Neuron (in vitro differentiated cells): ENCODE measurements around the gene KRT36.

Experiments
- H2AFZ ChIP-seq: one replicate; pipeline ENCODE4 v1.6.1; 2013; ENCODE audit warnings: low read depth, mild to moderate bottlenecking, inconsistent platforms, low read length, moderate library complexity
- H3K27me3 ChIP-seq: one replicate; pipeline ENCODE4 v1.6.1; 2013; ENCODE audit warnings: low read length; ENCODE audit not compliant: insufficient read depth
- H3K36me3 ChIP-seq: one replicate; pipeline ENCODE4 v1.6.1; 2013; ENCODE audit warnings: low read length; ENCODE audit not compliant: insufficient read depth
- H3K4me1 ChIP-seq: one replicate; pipeline ENCODE4 v1.6.1; 2013; ENCODE audit warnings: low read length; ENCODE audit not compliant: insufficient read depth
- H3K4me3 ChIP-seq: 2 replicates; pipeline ENCODE4 v1.5.1; 2013; ENCODE audit warnings: mild to moderate bottlenecking, low read length, moderate library complexity
- H3K9me3 ChIP-seq: one replicate; pipeline ENCODE4 v1.6.1; 2013; ENCODE audit warnings: low read length

The KRT36 gene

GRCh38 chr17:41489531-41489930 lies at the start of gene KRT36:
Gene KRT36, minus strand, starts transcription at chr17:41489910. Its CDS starts 46 bp downstream, at chr17:41489864.
- Histone ChIP-seq H3K36me3 (no peaks in the 10 kb centered on the region), H3K4me1 (no peaks in the 10 kb centered on the region)

DNA sequence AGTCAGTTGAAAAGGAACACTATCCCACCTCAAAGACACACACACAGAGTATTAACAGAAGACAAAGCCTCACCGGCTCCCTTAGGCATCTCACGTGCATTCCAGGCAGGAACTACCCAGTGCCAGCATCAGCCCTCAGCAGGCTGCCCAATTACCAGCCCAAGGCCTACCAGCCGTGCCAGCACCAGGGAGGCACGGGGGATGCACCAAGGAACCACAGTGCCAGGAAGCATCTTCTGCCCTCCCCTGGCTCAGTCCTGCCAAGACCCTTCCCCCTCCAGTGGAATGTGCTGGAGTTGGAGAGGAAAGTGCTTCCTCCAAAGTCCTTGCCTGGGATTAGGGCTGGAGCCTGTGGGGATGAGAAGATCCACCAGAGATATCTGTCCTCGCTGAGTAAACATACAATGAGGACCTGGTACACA lies 49.4 kb upstream of the KRT36 start:
- H3K4me1 ChIP-seq: no peaks in the 10 kb centered on the region
- no peak overlapping the region for H3K4me3 ChIP-seq
- H3K27me3 ChIP-seq: peaks cover 6% of the 10 kb centered on the region

More at GRCh38 chr17:41489531-41489930, at the start of gene KRT36:
- no peaks in the 10 kb centered on the region for H3K9me3 ChIP-seq
- H2AFZ ChIP-seq: no peak within 1 kb of the TSS
- no peak within 1 kb of the TSS for H3K4me3 ChIP-seq
- H3K27me3 ChIP-seq: peaks cover under 1% of the 10 kb centered on the region

DNA sequence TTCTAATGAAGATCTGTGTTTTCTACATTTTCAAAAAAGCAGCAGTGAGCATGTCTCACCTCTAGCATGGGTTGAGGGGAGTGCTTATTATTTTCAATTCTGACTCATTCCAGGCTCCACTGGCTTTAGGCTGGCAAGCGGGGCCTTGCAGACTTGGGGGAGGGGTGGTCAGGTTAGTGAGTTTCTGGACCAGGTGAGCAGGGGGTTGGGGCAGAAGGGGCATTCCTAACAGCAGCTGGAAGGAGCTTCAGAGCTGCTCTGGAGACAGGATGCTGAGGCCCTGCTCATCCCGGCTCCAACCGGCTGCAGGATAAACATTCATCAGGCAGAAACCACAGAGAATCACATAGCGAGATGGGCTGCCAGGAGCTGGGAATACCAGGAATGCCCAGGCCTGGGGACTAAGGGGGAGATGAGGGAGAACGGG lies 48.9 kb upstream of the KRT36 start:
- H3K36me3 ChIP-seq: no peaks in the 10 kb centered on the region
- H2AFZ ChIP-seq: no peak overlapping the region
- H3K9me3 ChIP-seq: no peaks in the 10 kb centered on the region
- no peaks in the 10 kb centered on the region for H3K4me1 ChIP-seq
- peaks cover 6% of the 10 kb centered on the region for H3K27me3 ChIP-seq
- H3K4me3 ChIP-seq: no peak overlapping the region

More for the DNA sequence above, 49.4 kb upstream of the KRT36 start:
- Histone ChIP-seq H3K9me3 (no peaks in the 10 kb centered on the region), H3K36me3 (no peaks in the 10 kb centered on the region), H2AFZ (no peak overlapping the region)

DNA sequence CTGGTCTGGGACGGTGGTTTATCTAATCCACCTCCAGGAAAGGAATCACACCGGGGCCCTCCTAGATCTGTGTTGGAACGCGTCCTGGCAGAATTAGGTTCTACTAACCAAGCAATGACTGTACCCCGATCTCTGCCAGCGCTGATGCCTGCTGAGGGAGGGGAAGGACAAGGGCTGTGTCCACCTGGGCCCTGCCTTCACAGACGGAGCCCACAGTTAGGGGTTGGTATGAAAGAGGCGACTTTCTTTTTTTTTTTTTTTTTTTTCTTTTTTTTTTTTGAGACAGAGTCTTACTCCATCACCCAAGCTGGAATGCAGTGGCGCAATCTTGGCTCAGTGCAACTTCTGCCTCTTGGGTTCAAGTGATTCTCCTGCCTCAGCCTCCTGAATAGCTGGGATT lies 48.3 kb upstream of the KRT36 start:
- Histone ChIP-seq H3K4me3 (no peak overlapping the region), H3K9me3 (no peaks in the 10 kb centered on the region), H3K4me1 (no peaks in the 10 kb centered on the region), H3K36me3 (no peaks in the 10 kb centered on the region), H2AFZ (no peak overlapping the region), H3K27me3 (peaks cover 6% of the 10 kb centered on the region)

- Histone ChIP-seq H3K36me3 (no peaks in the 10 kb centered on the region), H3K27me3 (peaks cover 6% of the 10 kb centered on the region), H3K9me3 (no peaks in the 10 kb centered on the region), H2AFZ (no peak overlapping the region), H3K4me1 (no peaks in the 10 kb centered on the region), H3K4me3 (no peak overlapping the region)
Observed at GRCh38 chr17:41537614-41537954, 47.9 kb upstream of the KRT36 start.

GRCh38 chr17:41536741-41537613 lies 47.3 kb upstream of the KRT36 start:
- H3K36me3 ChIP-seq: no peaks in the 10 kb centered on the region
- no peaks in the 10 kb centered on the region for H3K4me1 ChIP-seq
- H3K4me3 ChIP-seq: no peak overlapping the region
- no peaks in the 10 kb centered on the region for H3K9me3 ChIP-seq
- peaks cover 12% of the 10 kb centered on the region for H3K27me3 ChIP-seq
- no peak overlapping the region for H2AFZ ChIP-seq

DNA sequence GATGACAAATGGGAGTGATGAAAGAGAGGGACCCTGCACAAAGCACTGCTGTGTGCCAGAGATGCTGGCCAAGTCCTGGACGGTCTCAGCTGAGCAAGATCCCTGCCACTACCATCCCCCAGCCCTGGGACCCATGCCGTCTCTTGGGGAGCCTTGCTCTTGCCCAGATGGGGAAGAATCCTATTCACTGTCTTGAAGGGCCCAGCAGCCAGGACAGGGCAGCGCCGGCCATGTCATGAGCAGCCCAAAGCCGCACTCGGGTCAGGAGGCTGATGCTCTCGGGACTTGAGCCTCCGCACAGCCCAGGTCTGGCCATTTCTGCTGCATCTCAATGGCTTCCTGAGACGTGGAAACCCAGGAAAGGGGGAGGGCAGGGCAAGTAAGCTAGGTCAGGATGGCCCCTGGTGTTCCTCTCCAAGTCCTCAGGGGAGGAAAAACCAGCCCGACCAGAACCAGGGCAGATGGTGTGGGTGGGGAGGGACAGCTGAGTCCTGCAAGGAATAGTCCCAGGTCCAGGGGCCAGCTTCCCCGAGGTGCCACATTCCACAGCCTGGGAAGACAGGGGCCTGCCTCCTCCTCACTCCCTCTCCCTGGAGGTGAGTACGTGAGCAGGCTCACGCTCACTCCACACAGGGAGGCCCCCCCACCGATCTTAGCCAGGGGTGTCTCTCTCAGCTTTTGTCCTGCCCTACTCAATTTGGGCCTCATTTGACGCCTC lies 46.2 kb upstream of the KRT36 start:
- Histone ChIP-seq H3K36me3 (no peaks in the 10 kb centered on the region), H3K4me1 (no peaks in the 10 kb centered on the region), H3K27me3 (peaks cover 17% of the 10 kb centered on the region), H3K4me3 (no peak overlapping the region), H3K9me3 (no peaks in the 10 kb centered on the region), H2AFZ (no peak overlapping the region)

- Histone ChIP-seq H3K9me3 (no peaks in the 10 kb centered on the region), H2AFZ (no peak overlapping the region), H3K27me3 (peaks cover 26% of the 10 kb centered on the region), H3K4me3 (no peak overlapping the region), H3K36me3 (no peaks in the 10 kb centered on the region), H3K4me1 (no peaks in the 10 kb centered on the region)
Observed at GRCh38 chr17:41534899-41535546, 45.3 kb upstream of the KRT36 start.

GRCh38 chr17:41533613-41534012 lies 43.9 kb upstream of the KRT36 start:
- Histone ChIP-seq H3K9me3 (no peaks in the 10 kb centered on the region), H3K36me3 (no peaks in the 10 kb centered on the region), H3K27me3 (peaks cover 38% of the 10 kb centered on the region), H3K4me1 (no peaks in the 10 kb centered on the region), H2AFZ (no peak overlapping the region), H3K4me3 (no peak overlapping the region)

- no peak overlapping the region for H2AFZ ChIP-seq
- no peaks in the 10 kb centered on the region for H3K4me1 ChIP-seq
- no peaks in the 10 kb centered on the region for H3K9me3 ChIP-seq
- H3K36me3 ChIP-seq: no peaks in the 10 kb centered on the region
- H3K27me3 ChIP-seq: peaks cover 43% of the 10 kb centered on the region
- H3K4me3 ChIP-seq: no peak overlapping the region
Observed at GRCh38 chr17:41532947-41533570, 43.3 kb upstream of the KRT36 start.

- Histone ChIP-seq H3K9me3 (no peaks in the 10 kb centered on the region), H3K27me3 (peaks cover 54% of the 10 kb centered on the region), H3K4me1 (no peaks in the 10 kb centered on the region), H3K4me3 (no peak overlapping the region), H2AFZ (no peak overlapping the region), H3K36me3 (no peaks in the 10 kb centered on the region)
Observed at GRCh38 chr17:41531993-41532392, 42.3 kb upstream of the KRT36 start.

GRCh38 chr17:41530062-41531048 lies 40.6 kb upstream of the KRT36 start:
- Histone ChIP-seq H3K27me3 (peaks cover 61% of the 10 kb centered on the region), H3K4me3 (no peak overlapping the region), H2AFZ (no peak overlapping the region), H3K4me1 (no peaks in the 10 kb centered on the region), H3K36me3 (no peaks in the 10 kb centered on the region), H3K9me3 (no peaks in the 10 kb centered on the region)
